Measurements from ENCODE around the gene VGLL4.
"Not testable (repeated sequence)": the region's sequence is repeated elsewhere in the genome, so short reads cannot be mapped to it uniquely, and the experiment has no call there.

The VGLL4 gene

GRCh38 chr3:11521167-11521566 lies 122.5 kb downstream of the VGLL4 start:
- no peak overlapping the region for H3K4me3 ChIP-seq (ENCODE audit: control insufficient read depth, low read depth, low read length)
- TF ChIP-seq CTCF (conservative IDR thresholded peaks at IDR 0.05; ENCODE audit: control insufficient read depth, insufficient read depth, low read depth, low read length): no peak
- no peak for DNase-seq (ENCODE audit: low read depth)

GRCh38 chr3:11517601-11518000 lies 126.1 kb downstream of the VGLL4 start:
- H3K4me3 ChIP-seq (ENCODE audit: control insufficient read depth, low read depth, low read length): no peak overlapping the region
- DNase-seq (ENCODE audit: low read depth): no peak
- no peak for TF ChIP-seq CTCF (conservative IDR thresholded peaks at IDR 0.05; ENCODE audit: control insufficient read depth, insufficient read depth, low read depth, low read length)

DNA sequence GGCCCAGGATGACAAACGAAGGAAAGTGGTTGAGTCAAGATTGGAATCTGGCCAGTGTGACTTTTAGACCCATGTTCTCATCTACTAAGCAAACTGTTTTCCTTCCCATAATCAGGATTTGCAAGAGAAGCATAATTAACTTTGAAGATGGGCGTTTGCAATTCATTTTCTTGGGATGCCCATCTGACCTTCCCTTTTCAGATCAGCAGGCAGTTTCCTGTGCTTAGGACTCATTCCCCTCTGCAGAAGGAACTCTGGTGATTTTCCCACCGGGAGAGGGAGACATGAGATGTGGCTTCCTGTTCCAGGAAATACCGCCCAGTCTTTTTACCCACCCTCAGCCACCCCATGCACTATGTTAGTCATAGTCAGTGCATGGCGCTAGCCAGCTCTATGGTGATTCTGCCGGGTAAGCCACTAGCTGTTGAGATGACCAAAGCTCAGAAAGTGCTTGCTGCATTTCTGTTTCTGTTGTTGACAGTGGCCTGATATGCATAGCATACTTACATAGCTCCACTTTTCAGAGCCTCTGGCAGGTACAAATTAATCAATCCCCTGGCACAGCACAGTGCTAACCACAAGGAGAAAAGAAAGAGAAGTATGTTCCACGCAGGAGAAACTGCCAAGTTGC lies 129.4 kb downstream of the VGLL4 start:
- no peak overlapping the region for H3K4me3 ChIP-seq (ENCODE audit: control insufficient read depth, low read depth, low read length)
- TF ChIP-seq CTCF (conservative IDR thresholded peaks at IDR 0.05; ENCODE audit: control insufficient read depth, insufficient read depth, low read depth, low read length): no peak
- DNase-seq (ENCODE audit: low read depth): peak; percentile 91

- H3K4me3 ChIP-seq (ENCODE audit: control insufficient read depth, low read depth, low read length): no peak overlapping the region
- TF ChIP-seq CTCF (conservative IDR thresholded peaks at IDR 0.05; ENCODE audit: control insufficient read depth, insufficient read depth, low read depth, low read length): no peak
- DNase-seq (ENCODE audit: low read depth): no peak
Measured at GRCh38 chr3:11513817-11514135, 129.9 kb downstream of the VGLL4 start.

- not testable (repeated sequence) for DNase-seq (ENCODE audit: low read depth); H3K4me3 ChIP-seq (ENCODE audit: control insufficient read depth, low read depth, low read length)
Measured at GRCh38 chr3:11513125-11513816, 130.4 kb downstream of the VGLL4 start.

DNA sequence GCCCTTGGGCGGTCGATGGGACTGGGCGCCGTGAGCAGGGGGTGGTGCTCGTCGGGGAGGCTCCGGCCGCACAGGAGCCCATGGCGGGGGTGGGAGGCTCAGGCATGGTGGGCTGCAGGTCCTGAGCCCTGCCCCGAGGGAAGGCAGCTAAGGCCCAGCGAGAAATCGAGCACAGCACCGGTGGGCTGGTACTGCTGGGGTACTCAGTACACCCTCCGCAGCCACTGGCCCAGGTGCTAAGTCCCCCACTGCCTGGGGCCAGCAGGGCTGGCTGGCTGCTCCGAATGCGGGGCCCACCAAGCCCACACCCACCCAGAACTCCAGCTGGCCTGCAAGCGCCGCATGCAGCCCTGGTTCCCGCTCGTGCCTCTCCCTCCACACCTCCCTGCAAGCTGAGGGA lies 132.1 kb downstream of the VGLL4 start:
- H3K4me3 ChIP-seq (ENCODE audit: control insufficient read depth, low read depth, low read length); DNase-seq (ENCODE audit: low read depth): not testable (repeated sequence)

GRCh38 chr3:11510356-11510755 lies 133.4 kb downstream of the VGLL4 start:
- no peak for TF ChIP-seq CTCF (conservative IDR thresholded peaks at IDR 0.05; ENCODE audit: control insufficient read depth, insufficient read depth, low read depth, low read length)
- no peak for DNase-seq (ENCODE audit: low read depth)
- H3K4me3 ChIP-seq (ENCODE audit: control insufficient read depth, low read depth, low read length): no peak overlapping the region

DNA sequence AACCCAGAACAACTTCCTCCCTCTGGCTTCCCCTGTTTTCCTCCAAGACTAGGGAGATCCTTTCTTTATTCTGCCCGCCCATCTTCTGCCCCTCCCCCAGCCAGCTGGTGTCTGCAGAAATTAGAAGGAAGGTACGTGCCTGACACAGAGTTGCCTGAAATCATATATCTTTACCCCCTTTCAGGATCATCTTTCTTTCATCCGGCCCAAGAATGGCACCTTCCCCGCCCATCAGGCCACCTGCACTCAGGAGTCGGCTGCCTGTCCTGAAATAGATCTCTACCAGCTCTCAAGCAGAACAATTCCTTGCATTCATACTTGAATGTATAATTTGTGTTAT lies 133.7 kb downstream of the VGLL4 start:
- DNase-seq (ENCODE audit: low read depth): no peak
- TF ChIP-seq CTCF (conservative IDR thresholded peaks at IDR 0.05; ENCODE audit: control insufficient read depth, insufficient read depth, low read depth, low read length): no peak
- no peak overlapping the region for H3K4me3 ChIP-seq (ENCODE audit: control insufficient read depth, low read depth, low read length)

All from fibroblast of mammary gland (primary cell).